ENCODE measurements around the gene PCDHGA9.

The PCDHGA9 gene

GRCh38 chr5:141402553-141403243 is at the start of gene PCDHGA9:
Gene PCDHGA9 (plus strand): TSS chr5:141402778. CDS start chr5:141402953, 175 bp downstream.
- DNase-seq (ENCODE audit: insufficient read length, low spot score), result no peak
- TF ChIP-seq CTCF (IDR thresholded peaks at IDR 0.05; ENCODE audit: insufficient read depth, missing control alignments), result peak; percentile 42
- FAIRE-seq, result no peak

- DNase-seq (ENCODE audit: insufficient read length, low spot score), result no peak
- TF ChIP-seq CTCF (IDR thresholded peaks at IDR 0.05; ENCODE audit: insufficient read depth, missing control alignments), result no peak
- FAIRE-seq, result no peak
Observed at GRCh38 chr5:141354900-141355469, 47.6 kb upstream of the PCDHGA9 start, which contains the start of gene PCDHGA4. Gene PCDHGA4 (plus strand): TSS chr5:141355021. CDS start chr5:141355108, 87 bp downstream.

GRCh38 chr5:141355641-141356040 is 46.9 kb upstream of the PCDHGA9 start:
- FAIRE-seq (no peak), DNase-seq (ENCODE audit: insufficient read length, low spot score) (no peak)
- TF ChIP-seq CTCF (IDR thresholded peaks at IDR 0.05; ENCODE audit: insufficient read depth, missing control alignments), result no peak

DNA sequence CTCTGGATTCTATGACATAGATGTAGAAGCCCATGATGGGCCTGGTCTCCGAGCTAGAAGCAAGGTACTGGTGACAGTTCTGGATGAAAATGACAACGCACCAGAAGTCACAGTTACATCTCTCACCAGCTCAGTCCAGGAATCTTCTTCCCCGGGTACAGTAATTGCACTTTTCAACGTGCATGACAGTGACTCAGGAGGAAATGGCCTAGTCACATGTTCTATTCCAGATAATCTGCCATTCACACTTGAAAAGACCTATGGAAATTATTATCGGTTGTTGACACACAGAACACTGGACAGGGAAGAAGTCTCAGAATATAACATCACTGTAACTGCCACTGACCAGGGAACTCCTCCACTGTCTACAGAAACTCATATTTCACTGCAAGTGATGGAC is 46.4 kb upstream of the PCDHGA9 start:
- no peak for FAIRE-seq
- no peak for TF ChIP-seq CTCF (IDR thresholded peaks at IDR 0.05; ENCODE audit: insufficient read depth, missing control alignments)
- DNase-seq (ENCODE audit: insufficient read length, low spot score), result no peak

DNA sequence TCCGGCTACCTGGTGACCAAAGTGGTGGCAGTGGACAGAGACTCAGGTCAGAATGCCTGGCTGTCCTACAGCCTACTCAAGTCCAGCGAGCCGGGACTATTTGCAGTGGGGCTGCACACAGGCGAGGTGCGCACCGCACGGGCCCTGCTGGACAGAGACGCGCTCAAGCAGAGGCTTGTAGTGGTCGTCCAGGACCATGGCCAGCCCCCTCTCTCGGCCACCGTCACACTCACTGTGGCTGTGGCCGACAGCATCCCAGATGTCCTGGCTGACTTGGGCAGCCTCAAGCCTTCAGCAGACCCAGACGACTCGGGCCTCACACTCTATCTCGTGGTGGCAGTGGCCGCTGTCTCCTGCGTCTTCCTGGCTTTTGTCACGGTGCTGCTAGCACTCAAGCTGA is 45.6 kb upstream of the PCDHGA9 start:
- no peak for TF ChIP-seq CTCF (IDR thresholded peaks at IDR 0.05; ENCODE audit: insufficient read depth, missing control alignments)
- FAIRE-seq (no peak), DNase-seq (ENCODE audit: insufficient read length, low spot score) (no peak)

GRCh38 chr5:141359790-141360426 is 42.7 kb upstream of the PCDHGA9 start, which contains the start of gene PCDHGB2:
Gene PCDHGB2 (plus strand): TSS chr5:141359994. CDS start chr5:141360136, 142 bp downstream.
- FAIRE-seq (no peak), DNase-seq (ENCODE audit: insufficient read length, low spot score) (no peak)
- TF ChIP-seq CTCF (IDR thresholded peaks at IDR 0.05; ENCODE audit: insufficient read depth, missing control alignments), result no peak

Data from D721Med (cell line).